Astrocyte (in vitro differentiated cells and primary cell): ENCODE data around the gene FLT1. TPM values are rescaled to one million over a fixed set of nuclear protein-coding genes. Genes with fewer than 3 reads are reported as not detected.

ENCODE experiments used
- DNase-seq: peaks from one replicate; pipeline ENCODE4 v3.0.0-alpha.2; 2010; ENCODE audit warnings: low read depth
- FAIRE-seq: peaks from 2 replicates; lab custom pipeline; 2011; peaks lifted over from hg19 to GRCh38; lab: Jason Lieb, UNC
- H2AFZ ChIP-seq: 2 replicates; pipeline ENCODE4 v1.6.0; 2012; ENCODE audit warnings: low read depth, low read length, inconsistent platforms
- H3K27ac ChIP-seq: 2 replicates; pipeline ENCODE4 v1.5.1; 2011; ENCODE audit warnings: low read depth, low read length, inconsistent platforms
- H3K27me3 ChIP-seq: 2 replicates; pipeline ENCODE4 v1.6.0; 2011; ENCODE audit warnings: low read length, inconsistent platforms; ENCODE audit not compliant: insufficient read depth
- H3K36me3 ChIP-seq: 2 replicates; pipeline ENCODE4 v1.5.1; 2011; ENCODE audit warnings: low read length, inconsistent platforms; ENCODE audit not compliant: insufficient read depth
- H3K4me1 ChIP-seq: 2 replicates; pipeline ENCODE4 v1.5.1; 2011; ENCODE audit warnings: low read length, inconsistent platforms; ENCODE audit not compliant: insufficient read depth
- H3K4me2 ChIP-seq: 2 replicates; pipeline ENCODE4 v1.6.0; 2012; ENCODE audit warnings: low read length, inconsistent platforms
- H3K4me3 ChIP-seq: 2 replicates; pipeline ENCODE4 v1.5.1; 2011; ENCODE audit warnings: low read depth, mild to moderate bottlenecking, low read length, inconsistent platforms; ENCODE audit not compliant: insufficient read depth
- H3K79me2 ChIP-seq: 2 replicates; pipeline ENCODE4 v1.6.0; 2012; ENCODE audit warnings: mild to moderate bottlenecking, low read length, inconsistent platforms; ENCODE audit not compliant: insufficient read depth
- H3K9ac ChIP-seq: 2 replicates; pipeline ENCODE4 v1.6.0; 2012; ENCODE audit warnings: mild to moderate bottlenecking, low read length, inconsistent platforms
- H3K9me3 ChIP-seq: 2 replicates; pipeline ENCODE4 v1.5.1; 2012; ENCODE audit warnings: low read depth, mild to moderate bottlenecking, low read length, inconsistent platforms; ENCODE audit not compliant: insufficient read depth
- H4K20me1 ChIP-seq: 2 replicates; pipeline ENCODE4 v1.6.0; 2012; ENCODE audit warnings: low read length, inconsistent platforms; ENCODE audit not compliant: insufficient read depth
- H3K27ac Mint-ChIP-seq: one replicate; pipeline ENCODE4 v1.8.0; 2021; ENCODE audit warnings: mild to moderate bottlenecking, mixed read lengths; ENCODE audit not compliant: unreplicated experiment
- H3K27me3 Mint-ChIP-seq: one replicate; pipeline ENCODE4 v1.8.0; 2021; ENCODE audit warnings: low read depth, mixed read lengths; ENCODE audit not compliant: unreplicated experiment
- H3K36me3 Mint-ChIP-seq: one replicate; pipeline ENCODE4 v1.8.0; 2021; ENCODE audit warnings: low read depth, mixed read lengths; ENCODE audit not compliant: unreplicated experiment
- H3K4me1 Mint-ChIP-seq: one replicate; pipeline ENCODE4 v1.8.0; 2021; ENCODE audit warnings: low read depth, mixed read lengths; ENCODE audit not compliant: unreplicated experiment
- H3K4me3 Mint-ChIP-seq: one replicate; pipeline ENCODE4 v1.8.0; 2021; ENCODE audit warnings: mild to moderate bottlenecking, moderate library complexity, mixed read lengths; ENCODE audit not compliant: unreplicated experiment
- H3K9me3 Mint-ChIP-seq: one replicate; pipeline ENCODE4 v1.8.0; 2021; ENCODE audit warnings: mild to moderate bottlenecking, mixed read lengths; ENCODE audit not compliant: unreplicated experiment
- EZH2 ChIP-seq: IDR thresholded peaks from 2 replicates; pipeline ENCODE4 v1.6.1; 2012; ENCODE audit warnings: mild to moderate bottlenecking, low read length, inconsistent platforms; ENCODE audit not compliant: insufficient read depth
- total RNA-seq: library from RNA; stranded (reverse); gene quantifications from 2 replicates; pipeline ENCODE4 v1.2.1, GENCODE V29; 2021
- TF ChIP-seq, protein P1 (sequence below): IDR thresholded peaks from 2 replicates; pipeline ENCODE4 v1.5.1; 2011; ENCODE audit warnings: low read depth, mild to moderate bottlenecking, inconsistent platforms, low read length, moderate library complexity; ENCODE audit not compliant: insufficient read depth

Gene FLT1
- total RNA-seq, 1 donor from 2014 or later = 7.3 TPM

DNA sequence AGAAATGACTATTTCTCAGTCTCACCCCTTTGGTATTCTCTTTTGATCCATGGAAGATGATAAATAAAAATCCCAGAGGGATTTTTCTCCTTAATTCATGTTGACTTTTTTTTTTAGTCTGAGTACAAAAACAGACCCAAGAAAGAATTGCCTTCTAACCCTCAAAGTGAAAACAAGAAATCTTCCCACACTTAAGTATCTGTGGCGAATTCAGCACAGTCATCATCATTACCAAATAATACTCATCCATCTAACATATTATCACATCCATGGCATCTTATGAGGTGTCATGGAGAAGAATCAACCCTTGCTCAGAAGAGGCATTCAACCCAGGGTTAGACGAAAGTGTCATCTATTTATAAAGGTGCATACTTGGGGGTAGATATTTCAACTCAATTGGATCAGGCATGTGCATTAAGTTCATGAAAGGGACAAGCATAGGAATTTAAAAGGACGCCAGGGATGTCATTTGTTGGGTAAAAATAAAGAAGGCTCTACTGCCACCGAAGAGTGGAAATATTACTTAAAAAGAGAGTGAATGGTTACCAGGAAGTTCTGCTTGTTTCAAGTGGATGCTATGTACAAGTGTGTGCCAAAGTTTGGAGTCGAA is 101.9 kb downstream of the FLT1 start:
- no peak overlapping the region for H3K9ac ChIP-seq
- no peaks in the 10 kb centered on the region for H3K9me3 ChIP-seq
- H3K36me3 Mint-ChIP-seq = peaks cover 2% of the 10 kb centered on the region
- no peak overlapping the region for H3K4me3 Mint-ChIP-seq
- no peak overlapping the region for H3K4me3 ChIP-seq
- no peaks in the 10 kb centered on the region for H3K36me3 ChIP-seq
- H3K79me2 ChIP-seq = no peaks in the 10 kb centered on the region
- no peak overlapping the region for H3K4me2 ChIP-seq
- FAIRE-seq = no peak
- no peaks in the 10 kb centered on the region for H3K27me3 ChIP-seq
- no peak overlapping the region for H3K27ac Mint-ChIP-seq
- H2AFZ ChIP-seq = no peak overlapping the region
- peaks cover 9% of the 10 kb centered on the region for H3K4me1 Mint-ChIP-seq
- H3K27ac ChIP-seq = no peak overlapping the region
- no peaks in the 10 kb centered on the region for H3K4me1 ChIP-seq
- H3K27me3 Mint-ChIP-seq = no peaks in the 10 kb centered on the region
- no peak for DNase-seq
- H4K20me1 ChIP-seq = no peaks in the 10 kb centered on the region
- H3K9me3 Mint-ChIP-seq = no peaks in the 10 kb centered on the region
- no peak for TF ChIP-seq EZH2
- TF ChIP-seq, protein P1, sequence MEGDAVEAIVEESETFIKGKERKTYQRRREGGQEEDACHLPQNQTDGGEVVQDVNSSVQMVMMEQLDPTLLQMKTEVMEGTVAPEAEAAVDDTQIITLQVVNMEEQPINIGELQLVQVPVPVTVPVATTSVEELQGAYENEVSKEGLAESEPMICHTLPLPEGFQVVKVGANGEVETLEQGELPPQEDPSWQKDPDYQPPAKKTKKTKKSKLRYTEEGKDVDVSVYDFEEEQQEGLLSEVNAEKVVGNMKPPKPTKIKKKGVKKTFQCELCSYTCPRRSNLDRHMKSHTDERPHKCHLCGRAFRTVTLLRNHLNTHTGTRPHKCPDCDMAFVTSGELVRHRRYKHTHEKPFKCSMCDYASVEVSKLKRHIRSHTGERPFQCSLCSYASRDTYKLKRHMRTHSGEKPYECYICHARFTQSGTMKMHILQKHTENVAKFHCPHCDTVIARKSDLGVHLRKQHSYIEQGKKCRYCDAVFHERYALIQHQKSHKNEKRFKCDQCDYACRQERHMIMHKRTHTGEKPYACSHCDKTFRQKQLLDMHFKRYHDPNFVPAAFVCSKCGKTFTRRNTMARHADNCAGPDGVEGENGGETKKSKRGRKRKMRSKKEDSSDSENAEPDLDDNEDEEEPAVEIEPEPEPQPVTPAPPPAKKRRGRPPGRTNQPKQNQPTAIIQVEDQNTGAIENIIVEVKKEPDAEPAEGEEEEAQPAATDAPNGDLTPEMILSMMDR = no peak

DNA sequence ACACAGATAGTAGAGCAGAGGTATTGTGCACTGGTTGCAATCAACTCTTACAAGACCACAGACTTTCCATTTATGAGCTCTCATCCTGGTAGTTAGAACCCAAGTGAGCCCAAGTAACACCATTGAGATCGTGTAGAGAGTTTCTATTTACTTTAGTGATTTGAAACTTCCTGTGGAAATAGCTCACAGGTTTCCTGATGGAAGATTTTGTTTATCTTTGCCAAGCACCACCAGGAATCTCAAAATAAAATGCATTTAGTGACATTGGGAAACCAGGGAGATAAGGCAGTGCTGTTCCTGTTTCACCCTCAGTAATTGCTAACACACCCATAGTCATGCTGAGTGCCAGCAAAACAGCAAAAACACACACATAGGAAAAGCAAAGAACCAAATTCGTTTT is 102.5 kb downstream of the FLT1 start:
- Histone ChIP-seq H3K9me3 (no peaks in the 10 kb centered on the region), H3K4me2 (no peak overlapping the region), H3K27ac (no peak overlapping the region), H2AFZ (no peak overlapping the region), H3K27me3 (no peaks in the 10 kb centered on the region), H3K79me2 (no peaks in the 10 kb centered on the region), H4K20me1 (no peaks in the 10 kb centered on the region), H3K4me3 (no peak overlapping the region), H3K4me1 (no peaks in the 10 kb centered on the region), H3K36me3 (no peaks in the 10 kb centered on the region), H3K9ac (no peak overlapping the region)
- Mint-ChIP-seq H3K27me3 (no peaks in the 10 kb centered on the region), H3K27ac (no peak overlapping the region), H3K36me3 (peaks cover 2% of the 10 kb centered on the region), H3K4me1 (peaks cover 9% of the 10 kb centered on the region), H3K9me3 (no peaks in the 10 kb centered on the region), H3K4me3 (no peak overlapping the region)
- no peak for FAIRE-seq
- no peak for TF ChIP-seq EZH2
- TF ChIP-seq, protein P1 = no peak
- no peak for DNase-seq

DNA sequence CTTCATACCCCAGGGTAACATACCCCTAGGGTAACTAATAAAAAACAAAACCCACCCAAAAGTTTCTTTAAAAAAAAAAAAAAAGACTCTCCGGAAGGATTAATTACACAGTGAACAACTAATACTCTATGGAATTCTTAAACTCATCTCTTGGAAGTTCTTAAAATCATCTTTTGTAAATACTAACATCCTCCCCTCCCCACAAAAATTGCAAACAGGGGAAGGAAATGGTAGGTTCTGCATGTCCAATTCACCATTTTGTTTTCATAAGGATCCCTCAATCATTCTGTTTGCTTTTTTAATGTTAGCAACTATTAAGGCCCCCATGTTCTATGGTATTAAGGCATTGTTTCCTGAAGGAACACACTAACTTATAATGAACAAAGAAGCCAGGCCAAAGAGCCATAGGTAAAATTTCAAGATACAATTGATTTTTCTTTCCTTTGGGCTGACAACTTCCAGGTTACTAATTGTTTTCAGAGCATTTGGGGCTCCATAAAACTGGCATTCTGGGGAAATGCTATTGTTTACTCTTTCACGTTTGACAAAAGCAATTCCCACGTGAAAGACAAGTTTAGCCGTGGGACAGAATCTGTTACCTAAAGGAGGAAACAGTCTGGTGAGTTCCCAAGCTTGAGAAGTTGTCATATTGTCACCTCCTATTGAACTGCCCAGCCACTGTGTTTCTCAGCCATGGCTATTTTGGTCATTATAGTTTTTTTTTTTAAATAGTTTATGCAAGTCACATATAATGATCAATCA is 107.0 kb downstream of the FLT1 start:
- peak; percentile 13 for FAIRE-seq

More for the DNA sequence above, 107.0 kb downstream of the FLT1 start:
- DNase-seq = no peak
- Histone ChIP-seq H3K9ac (no peak overlapping the region), H3K27ac (no peak overlapping the region), H2AFZ (no peak overlapping the region), H3K4me3 (no peak overlapping the region), H3K36me3 (no peaks in the 10 kb centered on the region), H3K4me2 (no peak overlapping the region), H3K79me2 (no peaks in the 10 kb centered on the region), H4K20me1 (no peaks in the 10 kb centered on the region), H3K4me1 (no peaks in the 10 kb centered on the region), H3K27me3 (no peaks in the 10 kb centered on the region), H3K9me3 (no peaks in the 10 kb centered on the region)
- no peaks in the 10 kb centered on the region for H3K27me3 Mint-ChIP-seq
- H3K4me3 Mint-ChIP-seq = no peak overlapping the region
- no peak overlapping the region for H3K27ac Mint-ChIP-seq
- TF ChIP-seq, protein P1 = no peak
- TF ChIP-seq EZH2 = no peak
- no peaks in the 10 kb centered on the region for H3K4me1 Mint-ChIP-seq
- no peaks in the 10 kb centered on the region for H3K9me3 Mint-ChIP-seq
- no peaks in the 10 kb centered on the region for H3K36me3 Mint-ChIP-seq
